Measurements from ENCODE around the gene GRHL1. TPM values are rescaled to one million over a fixed set of nuclear protein-coding genes. Genes with fewer than 3 reads are reported as not detected.

GRHL1 gene
- total and polyA plus RNA-seq, 2 of the 4 experiments (the other 2 are of a cell fraction), result 0.18 to 0.21 TPM

DNA sequence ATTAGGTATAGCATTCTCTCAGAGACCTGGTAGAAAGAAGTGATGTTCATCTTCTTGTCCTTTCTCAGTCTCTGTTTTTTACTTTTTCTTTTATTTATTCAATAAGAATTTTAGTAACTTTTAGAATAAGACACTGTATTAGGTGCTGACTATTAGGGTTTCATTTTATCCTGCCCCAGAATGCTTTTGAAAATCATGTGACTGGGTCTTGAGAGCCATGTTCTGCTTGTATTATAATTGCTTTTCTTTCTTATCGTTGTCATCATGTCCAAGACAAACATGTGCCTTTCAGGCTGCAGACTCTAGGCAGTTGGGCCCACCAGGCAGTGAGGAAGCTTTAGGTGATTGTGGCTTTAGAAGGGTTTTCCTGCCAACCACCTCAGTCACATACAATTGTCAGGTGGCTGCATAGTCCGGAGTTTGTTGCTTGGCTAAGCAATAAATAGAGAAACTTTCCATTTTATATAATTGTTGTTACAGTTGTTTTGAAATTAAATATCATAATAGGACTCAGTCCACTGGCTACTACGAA, 15.1 kb downstream of the GRHL1 start:
- Histone ChIP-seq H3K23ac (ENCODE audit: low read depth, low read length) (no peak overlapping the region), H2AK9ac (replicated peaks; ENCODE audit: low read depth, low read length, poor library complexity) (no peak overlapping the region), H3K27ac (ENCODE audit: insufficient read depth, low read length) (no peak overlapping the region), H2AK5ac (ENCODE audit: low read depth, low read length) (no peak overlapping the region), H3K56ac (ENCODE audit: extremely low read depth, insufficient read depth, low read length) (no peak overlapping the region), H3K4me3 (ENCODE audit: insufficient read depth, low read depth, low read length) (no peak overlapping the region), H3K9me3 (ENCODE audit: control insufficient read depth, insufficient read depth, low read length) (no peaks in the 10 kb centered on the region), H3K14ac (replicated peaks; ENCODE audit: low read depth, low read length) (no peak overlapping the region), H2AFZ (replicated peaks; ENCODE audit: low read length, poor library complexity) (no peak overlapping the region), H3K4ac (ENCODE audit: low read depth, low read length) (no peak overlapping the region), H3K27me3 (ENCODE audit: control insufficient read depth, insufficient read depth, low read length) (no peaks in the 10 kb centered on the region), H3K18ac (ENCODE audit: low read depth, low read length) (no peak overlapping the region), H3K4me1 (ENCODE audit: control insufficient read depth, insufficient read depth, low read length) (peaks cover 8% of the 10 kb centered on the region), H3K9ac (ENCODE audit: low read depth, low read length) (no peak overlapping the region), H4K91ac (ENCODE audit: insufficient read depth, low read depth, low read length) (no peak overlapping the region), H2BK15ac (ENCODE audit: low read depth, low read length) (no peak overlapping the region), H4K8ac (ENCODE audit: low read depth in 2 of 2, low read length in 2 of 2) (no peak overlapping the region), H3K36me3 (ENCODE audit: control insufficient read depth, insufficient read depth, low read length) (no peaks in the 10 kb centered on the region), H2BK20ac (ENCODE audit: low read depth, low read length) (no peak overlapping the region), H4K20me1 (ENCODE audit: insufficient read depth, low read length) (no peaks in the 10 kb centered on the region), H3K4me2 (ENCODE audit: low read depth, low read length) (no peak overlapping the region), H4K5ac (ENCODE audit: low read depth, low read length) (no peak overlapping the region), H3K9me1 (ENCODE audit: insufficient read depth, low read length) (no peaks in the 10 kb centered on the region), H2BK5ac (ENCODE audit: low read depth, low read length, poor library complexity, severe bottlenecking) (no peak overlapping the region), H3K79me1 (ENCODE audit: low read depth in 1 of 2, low read length in 2 of 2) (no peaks in the 10 kb centered on the region), H2BK120ac (ENCODE audit: low read depth, low read length) (no peak overlapping the region)
- BruUV-seq (replicated peaks), result no TSS peak
- TF ChIP-seq POLR2A (IDR thresholded peaks at IDR 0.05; ENCODE audit: low read depth, low read length), result no peak
- CTCF ChIA-PET, result no interaction called here
- POLR2A ChIA-PET (ENCODE audit: unreplicated experiment), result no interaction called here
- intact Hi-C loops (cut with micrococcal nuclease) (no loop called here), dilution Hi-C loops (cut with HindIII; ENCODE audit: low sequenced_read_pairs, unreplicated experiment) (no loop called here), in situ Hi-C loops (cut with MboI; ENCODE audit: low sequenced_read_pairs) (no loop called here)
- DNase-seq, result no peak
- no CpG with 5 or more reads among the region's 3 CpGs for WGBS, 2 experiments (ENCODE audit: extremely low coverage in 2 of 2, insufficient read length in 1 of 2)
- ATAC-seq (ENCODE audit: low read depth), result no peak

Data from IMR-90 (cell line).